OCI-LY1 (cell line): Measurements from ENCODE around the gene KNSTRN.

Source experiments
- CTCF ChIP-seq: fragments of 200-600 bp; sonication (generic), shearing (Covaris generic); IDR thresholded peaks from 2 replicates; pipeline ENCODE4 v1.5.1; 2017; ENCODE audit warnings: mild to moderate bottlenecking, antibody characterized with exemption, low read length, moderate library complexity, mixed read lengths
- EZH2 ChIP-seq: fragments of 200-600 bp; sonication (generic), shearing (Covaris generic); IDR thresholded peaks from 2 replicates; pipeline ENCODE4 v1.8.0; 2017; ENCODE audit warnings: borderline replicate concordance, mixed run types, mild to moderate bottlenecking, antibody characterized with exemption, low read length, moderate library complexity, mixed read lengths

DNA sequence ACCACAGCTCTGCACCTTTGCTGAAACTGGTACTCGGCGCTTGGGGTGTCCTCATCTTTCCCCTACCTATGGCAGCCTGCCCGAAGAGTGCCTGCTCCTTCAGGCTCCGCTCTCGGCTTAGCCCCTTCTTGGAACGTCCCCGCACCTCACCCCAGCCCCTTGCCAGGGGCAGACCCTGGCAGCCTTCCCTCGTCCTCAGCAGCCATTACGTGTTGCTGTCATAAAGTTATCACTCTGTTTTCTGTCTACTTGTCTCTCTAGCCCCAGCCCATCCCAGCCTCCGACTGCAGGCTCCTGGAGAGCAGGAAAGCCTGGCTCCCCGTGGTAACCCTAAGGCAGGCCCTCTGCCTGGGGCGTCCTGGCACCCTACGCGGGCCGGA lies 53.2 kb downstream of the KNSTRN start:
- TF ChIP-seq EZH2 (no peak), CTCF (no peak)
